NCI-H774 (cell line): Measurements from ENCODE around the gene LRRC3C.

Source experiments
- DNase-seq: peaks from one replicate; lab custom pipeline; 2025; lab: John Stamatoyannopoulos, UW

Gene LRRC3C

DNA sequence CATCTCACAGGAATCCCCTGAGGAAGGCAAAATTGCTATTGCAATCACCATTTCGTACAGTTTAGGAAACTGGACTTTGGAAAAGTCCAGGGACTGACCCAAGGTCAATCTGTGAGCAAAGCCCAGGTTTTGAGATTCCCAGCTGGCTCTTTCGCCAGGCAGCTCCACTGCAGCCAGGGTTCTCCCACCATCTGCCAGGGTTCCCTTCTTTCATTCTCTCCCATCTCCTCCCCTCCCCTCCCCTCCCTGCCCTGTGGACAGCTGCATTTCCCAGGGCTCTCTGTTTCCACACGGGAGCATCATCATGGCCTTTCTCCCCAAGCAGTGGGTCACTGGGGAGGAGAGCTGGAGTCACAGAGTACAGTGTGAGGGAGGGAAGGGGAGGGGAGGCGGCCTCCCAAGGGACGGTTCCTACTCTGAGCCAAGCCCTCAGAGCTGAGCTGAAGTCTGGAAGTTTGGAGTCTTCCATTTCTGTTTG lies 23.4 kb downstream of the LRRC3C start:
- DNase-seq: no peak

DNA sequence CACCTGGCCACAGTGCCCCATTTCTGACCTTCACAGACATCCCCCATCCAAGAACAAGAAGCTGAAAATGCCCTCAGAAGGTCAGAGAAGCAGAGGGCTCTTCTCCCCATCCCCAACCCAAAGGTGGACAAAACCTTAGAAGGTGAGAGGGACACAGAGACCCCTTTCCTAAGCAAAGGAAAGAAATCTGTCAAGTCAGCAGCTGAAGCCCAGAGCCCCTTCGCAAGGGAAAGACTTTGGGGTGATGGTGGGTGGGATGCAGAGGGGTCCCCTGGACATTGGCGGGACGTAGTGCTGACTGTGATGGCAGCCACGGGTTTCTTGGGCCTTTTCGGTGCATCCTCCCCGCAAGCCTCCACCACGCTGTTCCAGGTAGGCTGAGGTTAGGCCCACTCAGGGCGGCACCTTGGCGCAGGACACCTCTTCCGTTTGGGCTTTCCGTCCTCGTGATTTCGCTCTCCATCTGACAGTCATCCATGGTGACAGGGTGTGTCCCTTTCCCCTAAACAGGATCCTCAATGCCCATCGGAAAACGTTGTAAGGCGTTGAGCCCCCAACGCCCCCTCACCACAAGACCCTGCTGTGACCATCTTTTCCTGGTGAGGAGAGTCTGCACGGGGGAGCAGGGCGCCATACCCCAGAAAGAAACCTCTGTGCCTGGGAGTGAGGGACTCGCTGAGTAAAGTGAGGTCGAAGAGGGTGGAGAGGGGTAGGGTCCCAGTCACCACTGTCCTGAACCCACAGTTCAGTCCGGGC lies 24.6 kb downstream of the LRRC3C start:
- no peak for DNase-seq

DNA sequence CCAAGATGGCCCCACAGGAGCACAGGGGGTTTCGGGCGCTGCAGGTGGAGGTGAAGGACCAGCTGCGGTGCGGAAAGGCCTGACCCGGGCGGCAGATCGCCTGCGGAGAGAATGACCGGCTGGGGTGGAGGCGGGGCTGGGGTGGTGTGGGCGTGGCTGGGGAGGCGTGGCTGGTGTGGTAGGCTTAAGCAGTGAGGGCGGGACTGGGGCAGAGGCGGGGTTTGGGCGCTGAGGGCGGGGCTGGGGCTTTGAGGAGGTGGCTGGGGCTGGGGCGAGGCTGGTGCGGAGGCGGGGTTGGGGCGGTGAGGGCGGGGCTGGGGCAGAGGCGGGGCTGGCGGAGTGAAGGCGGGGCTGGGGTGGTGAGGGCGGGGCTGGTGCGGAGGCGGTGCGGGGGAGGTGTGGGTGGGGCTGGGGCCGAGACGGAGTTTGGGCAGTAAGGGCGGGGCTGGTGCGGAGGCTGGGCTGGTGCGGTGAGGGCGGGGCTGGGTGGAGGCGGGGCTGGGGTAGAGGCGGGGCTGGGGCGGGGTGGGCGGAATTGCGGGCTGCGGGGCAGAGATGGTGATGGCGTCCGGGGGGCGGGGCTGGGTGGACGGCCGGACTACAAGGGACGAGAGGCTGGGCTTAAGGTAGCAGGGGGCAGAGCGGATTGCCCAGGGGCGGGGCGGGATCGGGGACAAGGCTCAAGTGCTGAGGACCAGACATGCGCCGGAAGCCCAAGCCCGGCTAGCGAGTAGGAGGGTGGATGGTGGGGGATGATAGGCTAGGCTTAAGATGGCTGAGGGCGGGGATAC lies 25.3 kb downstream of the LRRC3C start:
- DNase-seq: peak; percentile 99

DNA sequence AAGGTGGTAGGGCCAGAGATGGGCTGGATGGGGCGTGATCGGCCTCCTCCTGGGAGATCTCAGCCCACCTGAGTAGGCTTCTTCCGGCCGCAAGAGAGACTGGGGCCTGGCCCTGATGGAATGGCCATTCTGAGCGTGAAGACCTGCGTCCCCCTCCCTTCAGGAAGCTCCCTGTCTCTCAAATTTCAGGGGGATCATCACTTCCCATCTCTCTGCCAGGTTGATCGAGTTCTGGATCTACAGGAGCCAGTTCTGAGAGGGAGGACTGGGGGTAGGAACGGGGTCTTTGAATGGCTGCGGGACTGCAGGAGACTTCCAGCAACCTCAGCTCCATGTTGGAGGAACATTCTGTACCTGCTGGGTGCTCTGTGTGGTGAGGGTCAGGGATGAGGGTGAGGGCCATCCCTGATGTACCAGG lies 25.9 kb downstream of the LRRC3C start:
- no peak for DNase-seq

DNA sequence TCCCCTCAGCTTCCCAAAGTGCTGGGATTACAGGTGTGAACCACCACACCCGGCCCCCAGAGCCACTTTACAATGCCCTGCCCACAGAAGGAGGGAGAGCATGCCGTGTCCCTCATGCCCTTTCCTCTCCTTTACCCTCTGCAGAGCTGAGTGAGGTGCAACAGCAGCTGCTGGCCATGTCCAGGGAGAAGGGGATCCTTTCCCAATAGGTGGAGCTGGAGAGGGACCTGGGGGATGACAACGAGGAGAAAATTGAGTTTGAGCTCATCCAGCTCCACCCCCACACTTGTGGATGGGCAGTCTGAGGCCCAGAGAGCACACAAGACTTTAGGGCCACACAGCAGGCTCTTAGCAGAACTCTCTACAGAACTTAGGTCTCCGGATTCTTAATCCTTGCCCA lies 27.3 kb downstream of the LRRC3C start:
- no peak for DNase-seq

DNA sequence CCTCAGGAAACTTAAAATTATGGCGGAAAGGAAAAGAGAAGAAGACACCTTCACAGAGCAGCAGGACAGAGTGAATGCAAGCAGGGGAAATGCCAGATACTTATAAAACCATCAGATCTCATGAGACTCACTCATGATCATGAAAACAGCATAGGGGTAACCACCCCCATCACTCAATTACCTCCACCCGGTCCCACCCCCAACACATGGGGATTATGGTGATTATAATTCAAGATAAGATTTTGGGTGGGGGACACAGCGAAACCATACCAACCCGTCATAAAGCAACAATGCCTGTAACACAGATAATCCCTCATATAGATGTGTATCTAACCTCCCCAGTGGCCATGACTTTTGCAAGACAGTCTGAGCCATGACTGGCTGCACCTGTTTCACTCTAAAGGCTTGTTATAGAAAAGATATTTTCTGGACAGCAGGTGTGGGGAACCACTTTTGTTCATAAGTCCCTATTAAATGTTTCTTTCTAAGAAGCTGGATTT lies 28.2 kb downstream of the LRRC3C start:
- DNase-seq: no peak

DNA sequence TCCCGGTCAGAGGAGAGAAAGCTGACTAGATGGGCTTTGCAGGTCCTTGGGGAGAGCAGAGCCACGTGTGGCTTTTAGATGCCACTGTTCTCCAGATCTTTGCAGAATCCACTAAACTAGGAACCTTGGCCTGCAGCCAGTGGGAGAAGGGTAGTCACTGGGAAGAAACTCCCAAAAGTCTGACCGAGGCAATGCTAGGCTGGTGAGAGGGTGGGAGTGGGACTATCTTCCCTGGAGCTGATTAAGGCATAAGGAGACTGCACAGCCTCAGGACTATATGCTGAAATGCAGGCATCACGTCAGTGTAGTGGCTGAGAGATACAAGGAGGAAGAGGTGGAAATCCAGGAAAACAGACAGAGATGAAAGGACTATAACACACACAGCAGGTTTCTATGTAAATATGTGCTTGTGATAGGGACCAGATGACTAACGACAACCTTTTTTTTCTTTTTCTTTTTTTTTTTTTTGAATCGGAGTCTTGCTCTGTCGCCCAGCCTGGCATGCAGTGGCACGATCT lies 33.1 kb downstream of the LRRC3C start:
- no peak for DNase-seq

DNA sequence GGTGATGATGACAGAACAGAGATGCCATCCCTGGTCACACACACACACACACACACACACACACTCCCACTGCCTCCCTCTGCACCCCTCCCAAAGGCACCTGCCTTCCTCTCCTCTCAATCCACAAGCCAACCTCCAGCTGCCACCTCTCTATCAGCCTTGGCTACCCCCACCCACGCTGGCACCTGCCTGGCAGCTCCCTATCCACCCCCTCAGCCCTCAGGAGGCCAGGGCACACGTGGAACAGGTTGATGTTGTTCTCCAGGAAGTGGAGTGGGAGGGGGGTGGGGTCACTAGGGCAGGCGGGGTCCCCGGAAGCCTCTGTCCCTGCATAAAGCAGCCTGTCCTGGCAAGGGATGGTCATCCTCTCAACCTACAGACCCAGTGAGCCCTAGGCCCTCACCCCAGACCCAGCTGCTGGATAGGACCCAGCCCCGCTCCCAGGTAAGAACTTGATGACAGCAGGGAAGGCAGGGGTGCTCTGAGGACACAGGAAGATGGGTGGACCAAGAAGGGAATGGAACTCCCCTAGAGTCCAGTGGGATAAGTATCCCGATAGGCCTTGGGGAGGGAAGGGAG lies 35.2 kb downstream of the LRRC3C start, which contains the start of gene GSDMA:
TSS of gene GSDMA (plus strand) at position 363 of the 579 bp plus-strand sequence. CDS start 2,684 bp downstream, outside the sequence.
- DNase-seq: no peak

DNA sequence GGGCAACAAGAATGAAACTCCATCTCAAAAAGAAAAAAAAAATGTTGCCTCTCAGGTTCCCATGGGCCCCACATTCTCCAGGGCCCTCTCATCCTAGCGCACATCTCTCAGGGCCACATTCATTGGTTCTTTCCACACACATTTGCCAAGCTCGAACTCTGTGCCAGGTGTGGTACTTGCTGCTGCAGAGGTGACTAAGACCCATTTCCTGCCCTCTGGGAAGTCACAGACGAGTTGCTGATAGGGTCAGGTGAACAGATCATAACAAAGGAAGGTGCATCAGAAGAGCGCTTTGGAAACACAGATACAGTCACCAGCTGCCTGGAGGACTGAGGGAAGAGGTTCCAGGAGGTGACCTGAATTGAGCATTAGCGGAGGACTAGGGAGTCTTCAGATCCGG lies 36.3 kb downstream of the LRRC3C start:
- no peak for DNase-seq

DNA sequence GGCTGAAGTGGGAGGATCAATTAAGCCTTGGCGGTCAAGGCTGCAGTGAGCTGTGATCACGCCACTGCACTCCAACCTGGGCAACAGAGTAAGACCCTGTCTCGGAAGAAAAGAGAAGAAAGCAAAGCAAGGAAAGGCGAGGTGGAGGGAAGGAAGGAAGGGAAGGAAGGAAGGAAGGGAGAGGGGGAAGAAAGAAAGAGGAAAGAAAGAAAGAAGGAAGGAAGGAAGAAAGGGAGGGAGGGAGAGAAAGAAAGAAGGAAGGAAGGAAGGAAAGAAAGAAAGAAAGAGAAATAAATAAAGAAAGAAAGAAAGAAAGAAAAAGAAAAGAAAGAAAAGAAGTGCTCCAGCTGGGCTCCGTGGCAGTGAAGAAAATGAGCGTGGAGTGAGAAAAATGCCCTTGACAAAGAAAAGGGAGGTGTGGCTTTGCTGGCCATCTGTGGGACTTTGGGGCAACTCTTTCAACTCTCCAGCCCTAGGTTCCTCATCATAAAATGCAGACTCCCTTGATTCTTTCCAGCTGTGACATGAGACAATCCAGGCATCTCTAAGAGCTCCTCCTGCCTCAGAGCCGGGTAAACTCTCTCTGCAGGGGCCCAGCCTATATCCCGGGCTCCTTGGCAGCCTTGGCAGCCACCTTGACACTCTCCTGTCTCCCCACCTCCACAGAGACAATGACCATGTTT lies 37.6 kb downstream of the LRRC3C start:
- no peak for DNase-seq

DNA sequence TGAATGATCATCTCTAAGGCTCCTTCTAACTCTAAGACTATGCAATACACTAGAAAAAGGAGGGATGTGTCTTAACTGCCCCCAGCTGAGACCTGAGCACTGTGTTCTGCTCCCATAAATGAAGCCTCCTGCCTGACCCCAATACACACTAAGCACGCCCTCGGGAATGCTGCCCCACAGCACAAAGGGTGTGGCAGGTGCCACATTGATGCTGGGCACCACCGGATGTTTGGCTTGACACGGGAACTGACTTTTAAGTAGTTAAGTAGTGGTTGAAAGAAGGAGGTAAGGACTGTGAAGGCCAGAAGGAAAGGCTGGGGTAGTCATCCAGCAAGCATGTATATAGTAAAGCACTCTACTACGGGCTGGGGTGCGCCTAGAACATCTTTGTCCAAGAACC lies 39.2 kb downstream of the LRRC3C start:
- DNase-seq: no peak

DNA sequence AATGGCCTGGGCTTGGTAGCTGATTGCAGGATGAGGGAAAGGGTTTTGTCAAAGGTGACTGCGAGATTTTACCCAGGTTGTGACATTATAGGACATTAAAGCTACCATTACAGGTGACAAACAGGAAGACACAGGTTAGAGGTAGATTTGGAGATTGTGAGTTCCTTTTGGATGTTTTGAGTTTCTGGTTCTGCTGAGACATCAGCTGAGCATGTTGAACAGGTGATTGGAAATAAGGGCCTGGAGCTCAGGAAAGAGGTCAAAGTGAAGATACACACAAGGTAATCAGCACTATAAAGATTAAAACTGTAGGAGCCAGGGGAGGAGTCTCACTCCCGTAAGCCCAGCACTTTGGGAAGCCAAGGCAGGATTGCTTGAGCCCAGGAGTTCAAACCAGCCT lies 41.2 kb downstream of the LRRC3C start:
- no peak for DNase-seq

DNA sequence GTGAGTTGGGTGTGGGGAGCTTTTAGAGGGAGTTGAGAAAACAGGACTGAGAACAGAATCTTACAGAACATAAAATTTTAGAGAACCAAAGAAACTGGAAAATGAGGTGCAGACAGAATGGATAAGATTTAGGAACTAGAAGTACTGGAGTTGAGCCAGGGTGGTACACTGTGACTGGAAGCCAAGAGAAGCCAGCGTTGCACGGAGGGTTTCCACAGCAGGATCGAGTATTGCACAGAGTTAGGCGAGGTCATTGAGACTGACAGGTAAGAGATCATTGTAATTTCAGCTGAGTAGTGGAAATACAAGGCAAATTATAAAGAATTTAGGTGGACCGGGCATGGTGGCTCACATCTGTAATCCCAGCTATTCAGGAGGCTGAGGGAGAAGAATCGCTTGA lies 41.8 kb downstream of the LRRC3C start:
- DNase-seq: no peak

DNA sequence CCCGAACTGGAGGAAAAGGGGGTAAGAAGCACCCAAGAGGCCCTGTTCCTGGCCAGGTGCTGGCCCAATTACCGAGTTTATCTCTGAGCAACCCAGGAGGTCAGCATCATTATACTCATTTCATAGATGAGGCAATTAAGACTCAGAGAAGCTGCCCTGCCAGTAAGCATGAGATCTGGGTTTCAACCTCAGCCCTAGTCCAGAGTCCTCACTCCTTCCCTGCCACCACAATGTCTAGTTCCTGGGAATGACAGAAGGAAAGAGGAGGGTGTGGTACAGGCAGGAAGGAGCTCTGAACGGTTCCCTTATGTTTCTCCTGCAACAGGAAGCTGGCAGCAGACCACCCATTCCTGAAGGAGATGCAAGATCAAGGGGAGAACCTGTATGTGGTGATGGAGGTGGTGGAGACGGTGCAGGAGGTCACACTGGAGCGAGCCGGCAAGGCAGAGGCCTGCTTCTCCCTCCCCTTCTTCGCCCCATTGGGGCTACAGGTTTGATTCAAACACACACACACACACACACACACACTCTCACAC lies 42.7 kb downstream of the LRRC3C start:
- no peak for DNase-seq

DNA sequence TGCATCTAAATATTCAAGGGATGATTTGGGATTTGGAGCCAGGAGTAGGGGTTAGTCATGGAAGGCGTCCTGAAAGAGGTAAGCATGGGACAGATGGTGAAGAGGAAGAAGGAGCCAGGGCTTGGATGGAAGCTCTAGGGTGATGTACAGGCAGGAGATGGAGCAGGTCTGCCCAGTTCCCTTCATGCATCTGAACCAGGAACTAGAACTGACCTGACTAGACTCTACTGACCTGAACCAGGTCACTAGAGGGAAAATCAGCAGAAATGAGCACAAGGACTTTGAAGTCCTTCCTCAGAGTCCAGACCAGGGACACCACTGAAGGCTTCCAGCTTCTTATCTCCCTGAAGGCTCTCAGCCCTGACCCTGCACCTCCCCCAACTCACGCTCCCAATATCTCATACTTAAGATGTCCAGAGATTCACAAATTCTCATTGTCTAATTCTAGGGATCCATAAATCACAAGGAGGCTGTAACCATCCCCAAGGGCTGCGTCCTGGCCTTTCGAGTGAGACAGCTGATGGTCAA lies 43.6 kb downstream of the LRRC3C start:
- no peak for DNase-seq

DNA sequence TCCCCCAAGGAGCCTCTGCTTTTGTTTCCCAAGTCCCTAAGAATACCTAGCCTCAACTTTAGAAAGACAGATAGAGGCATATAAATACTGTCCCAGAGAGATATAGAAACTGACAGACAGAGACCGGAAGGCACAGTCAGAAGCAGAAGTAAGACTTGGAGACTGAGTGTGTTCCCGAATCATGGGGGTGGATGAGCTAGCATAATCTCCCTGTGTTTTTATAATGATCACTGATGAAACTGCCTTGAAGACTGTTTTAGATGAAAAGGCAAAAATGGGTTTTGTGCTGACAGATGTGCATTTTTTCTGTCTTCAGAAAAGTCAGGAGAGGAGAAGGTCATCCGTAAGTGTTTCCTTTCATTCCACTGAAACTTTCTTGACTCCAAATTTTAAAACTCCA lies 44.7 kb downstream of the LRRC3C start:
- no peak for DNase-seq

DNA sequence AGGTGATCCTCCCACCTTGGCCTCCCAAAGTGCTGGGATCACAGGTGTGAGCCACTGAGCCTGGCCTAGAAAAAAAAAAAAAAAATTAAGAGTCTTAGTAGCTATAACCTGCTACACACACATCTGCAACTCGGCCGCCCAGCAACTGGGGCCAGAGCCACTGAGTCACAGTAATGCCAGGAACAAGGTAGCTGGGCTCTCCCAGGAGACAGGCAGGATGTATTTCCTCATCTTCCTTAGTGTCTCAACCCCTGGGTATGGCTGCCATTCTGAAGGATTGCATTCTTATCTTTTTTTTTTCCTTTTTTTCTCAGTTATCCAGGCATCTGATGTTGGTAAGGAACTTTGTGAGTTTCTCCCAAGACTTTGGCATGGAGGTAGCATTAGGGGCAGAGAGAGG lies 46.0 kb downstream of the LRRC3C start:
- no peak for DNase-seq

DNA sequence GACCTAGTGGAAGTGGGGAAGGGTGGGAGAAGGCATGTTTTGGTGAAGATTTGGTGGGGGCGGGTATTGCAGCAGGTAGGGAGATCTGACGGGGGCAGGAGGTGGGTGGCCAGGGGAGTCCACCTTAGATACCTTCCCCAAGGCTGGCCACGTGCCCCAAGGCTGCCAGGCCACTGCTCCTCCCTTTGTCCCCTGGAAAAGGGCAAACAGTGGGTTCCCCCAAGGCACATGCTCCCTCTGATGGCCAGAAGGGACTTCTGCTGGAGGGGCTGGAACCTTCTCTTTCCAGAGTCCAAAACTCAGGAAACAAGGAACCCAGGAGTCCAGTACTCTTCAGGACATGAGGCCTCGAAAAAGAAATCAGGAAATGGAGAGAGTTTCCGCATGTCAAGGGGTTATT lies 46.9 kb downstream of the LRRC3C start:
- no peak for DNase-seq

DNA sequence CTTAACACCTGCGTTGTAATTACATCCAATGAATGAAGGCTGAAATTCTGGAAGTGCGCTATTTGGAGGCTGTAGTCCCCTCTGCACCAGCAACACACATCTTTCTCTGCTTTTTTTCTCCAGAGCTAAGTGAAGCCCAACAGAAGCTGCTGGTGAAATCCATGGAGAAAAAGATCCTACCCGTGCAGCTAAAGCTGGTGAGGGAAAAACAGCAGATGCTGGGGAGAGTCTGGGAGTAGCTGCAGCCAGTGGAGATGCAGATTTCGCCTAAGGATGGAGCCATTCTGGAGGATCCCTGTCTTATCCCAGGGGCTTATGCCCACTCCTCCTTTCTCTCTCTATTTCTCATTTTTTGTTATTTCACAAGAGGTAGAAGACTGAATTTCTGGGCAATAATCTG lies 48.3 kb downstream of the LRRC3C start:
- no peak for DNase-seq

DNA sequence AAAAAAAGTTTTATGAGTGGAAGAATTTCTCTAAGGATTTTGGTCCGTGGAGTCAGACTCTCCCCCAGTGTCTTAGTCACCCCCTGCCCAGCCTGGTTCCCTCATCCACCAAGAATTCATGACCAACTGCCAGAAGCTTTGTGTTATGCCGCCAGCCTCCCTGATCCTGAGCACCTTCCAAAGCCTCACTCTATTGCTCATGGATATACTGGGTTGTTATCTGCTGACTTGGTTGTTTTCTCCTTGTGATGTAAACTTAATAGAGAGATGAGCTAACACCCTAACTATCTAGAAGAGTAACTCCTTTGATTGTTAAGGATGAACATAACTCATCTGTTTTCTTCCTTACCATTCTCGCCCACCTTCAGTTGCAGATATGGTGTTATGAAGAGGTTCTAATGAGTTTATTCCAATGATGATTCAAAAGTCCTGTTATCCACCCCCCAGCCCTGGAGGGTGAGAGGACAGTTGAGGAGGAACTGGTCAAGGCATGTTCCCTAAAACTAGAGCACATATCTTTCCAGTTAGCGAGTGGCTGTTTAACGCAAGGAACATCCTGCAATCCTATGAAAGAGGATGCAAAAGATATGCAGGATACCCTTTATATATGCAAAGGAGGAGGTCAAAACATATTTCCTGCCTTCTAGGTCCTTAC lies 51.6 kb downstream of the LRRC3C start:
- DNase-seq: no peak

DNA sequence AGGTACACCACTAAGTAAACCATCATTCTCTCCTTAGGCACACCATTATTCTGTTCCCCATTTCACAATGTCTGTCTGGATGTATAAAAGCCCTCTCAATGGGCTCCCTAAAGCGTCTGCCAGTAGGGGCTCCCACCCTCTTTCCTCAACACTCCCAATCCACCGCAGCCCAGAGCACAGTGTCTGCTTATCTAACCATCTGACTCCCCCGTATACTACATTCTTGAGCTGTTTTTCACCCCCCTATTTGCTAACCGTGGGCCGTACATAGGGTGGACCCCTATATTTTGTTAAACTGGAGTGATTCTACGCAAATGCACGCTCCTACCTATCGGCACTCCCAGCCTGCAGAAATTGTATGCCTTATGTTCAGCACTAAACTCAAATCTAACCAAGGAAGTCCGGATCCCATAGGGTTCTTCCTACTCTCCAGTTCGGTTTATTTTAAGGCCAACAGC lies 52.4 kb downstream of the LRRC3C start:
- DNase-seq: no peak
